HepG2 (cell line): ENCODE results near the gene IVD. TPM values are rescaled to one million over a fixed set of nuclear protein-coding genes. Genes with fewer than 3 reads are reported as not detected.

ENCODE experiments used
- ASH2L ChIP-seq: fragments of 300-600, 200-600 bp; sonication (generic); IDR thresholded peaks from 2 replicates; pipeline ENCODE4 v1.7.0; 2017; ENCODE audit warnings: low read depth, mild to moderate bottlenecking, moderate library complexity, mixed read lengths, low read length; ENCODE audit not compliant: insufficient read length
- ATF3 ChIP-seq: sonication (generic); formaldehyde crosslinking; IDR thresholded peaks from 2 replicates; pipeline ENCODE4 v1.4.0; 2020; ENCODE audit warnings: missing genetic modification reagents
- HINFP ChIP-seq: sonication (generic); formaldehyde crosslinking; IDR thresholded peaks from 2 replicates; pipeline ENCODE4 v1.4.0; 2020; ENCODE audit warnings: low read depth, mild to moderate bottlenecking, missing genetic modification reagents
- MBNL3 ChIP-seq: fragments of 250-450 bp; sonication (Bioruptor Pico); conservative IDR thresholded peaks from 2 replicates; pipeline ENCODE4 v1.8.0; 2022; ENCODE audit warnings: mild to moderate bottlenecking, inconsistent platforms
- MED13 ChIP-seq: sonication (generic); formaldehyde crosslinking; IDR thresholded peaks from 2 replicates; pipeline ENCODE4 v1.5.0; 2020; ENCODE audit warnings: missing genetic modification reagents
- NFATC3 ChIP-seq: sonication (generic); formaldehyde crosslinking; IDR thresholded peaks from 2 replicates; pipeline ENCODE4 v1.5.1; 2020; ENCODE audit warnings: mild to moderate bottlenecking, missing genetic modification reagents
- NFRKB ChIP-seq: fragments of 450-650 bp; IDR thresholded peaks from 2 replicates; pipeline ENCODE4 v1.6.1; 2017
- ONECUT2 ChIP-seq: sonication (generic); formaldehyde crosslinking; IDR thresholded peaks from 2 replicates; pipeline ENCODE4 v1.4.0; 2020; ENCODE audit warnings: missing genetic modification reagents
- REXO4 ChIP-seq: sonication (generic); formaldehyde crosslinking; IDR thresholded peaks from 2 replicates; pipeline ENCODE4 v1.8.0; 2022; ENCODE audit warnings: missing genetic modification reagents, mild to moderate bottlenecking, borderline replicate concordance
- RFX3 ChIP-seq: IDR thresholded peaks from 2 replicates; pipeline ENCODE4 v1.6.1; 2016; ENCODE audit warnings: missing biosample characterization, missing genetic modification reagents
- ZBTB42 ChIP-seq: sonication (generic); formaldehyde crosslinking; IDR thresholded peaks from 2 replicates; pipeline ENCODE4 v1.5.0; 2020; ENCODE audit warnings: mild to moderate bottlenecking, missing genetic modification reagents
- ZNF124 ChIP-seq: sonication (generic); formaldehyde crosslinking; IDR thresholded peaks from 2 replicates; pipeline ENCODE4 v1.4.0; 2020; ENCODE audit warnings: missing genetic modification reagents
- ZNF737 ChIP-seq: sonication (generic); formaldehyde crosslinking; IDR thresholded peaks from 2 replicates; pipeline ENCODE4 v1.5.0; 2020; ENCODE audit warnings: missing genetic modification reagents, mild to moderate bottlenecking, borderline replicate concordance
- ZNF780A ChIP-seq: sonication (generic); formaldehyde crosslinking; IDR thresholded peaks from 2 replicates; pipeline ENCODE4 v1.8.0; 2022; ENCODE audit warnings: mild to moderate bottlenecking, missing genetic modification reagents, moderate library complexity
- ZSCAN20 ChIP-seq: sonication (generic); formaldehyde crosslinking; IDR thresholded peaks from 2 replicates; pipeline ENCODE4 v1.4.0; 2020; ENCODE audit warnings: missing genetic modification reagents, mild to moderate bottlenecking, borderline replicate concordance
- polyA plus RNA-seq, 8 experiments: library from polyadenylated mRNA; depleted of rRNA in 3 of 8; stranded (reverse) in 7 of 8; unstranded in 1 of 8; fragments of >200 nt; fragmentation: Illumina TruSeq in 4 of 8; extraction: Trizol in 4 of 8; gene quantifications; 2 replicates each; pipeline versions ENCODE4 v1.2.1 to v1.2.3, GENCODE V29; 2011 to 2016; ENCODE audit warnings: low read depth in 4 of 8, missing spikeins in 1 of 8, mixed read lengths in 1 of 8; ENCODE audit not compliant: insufficient read depth in 1 of 8
- total RNA-seq, 5 experiments: library from RNA; depleted of rRNA; stranded (reverse); fragments of >200 nt; fragmentation: Illumina TruSeq; extraction: Trizol; gene quantifications; 2 replicates each; pipeline ENCODE4 v1.2.3, GENCODE V29; 2016; ENCODE audit warnings: low read depth in 1 of 5
- TF ChIP-seq, protein P1 (sequence below): sonication (generic); formaldehyde crosslinking; IDR thresholded peaks from 2 replicates; pipeline ENCODE4 v1.4.0; 2020; ENCODE audit warnings: missing genetic modification reagents, borderline replicate concordance
- TF ChIP-seq, protein P2 (sequence below): sonication (generic); formaldehyde crosslinking; IDR thresholded peaks from 2 replicates; pipeline ENCODE4 v1.5.0; 2020; ENCODE audit warnings: mild to moderate bottlenecking, missing genetic modification reagents
- TF ChIP-seq, protein P3 (sequence below): IDR thresholded peaks from 2 replicates; pipeline ENCODE4 v1.6.1; 2016; ENCODE audit warnings: low read depth

Gene IVD
- total and polyA plus RNA-seq, 2 of the 13 experiments (the other 11 are each of a cell fraction or from before 2014, with no cell fraction given), result 48.0 to 53.9 TPM

GRCh38 chr15:40367686-40368611 is 37.6 kb upstream of the IVD start (continued):
- TF ChIP-seq, protein P1, sequence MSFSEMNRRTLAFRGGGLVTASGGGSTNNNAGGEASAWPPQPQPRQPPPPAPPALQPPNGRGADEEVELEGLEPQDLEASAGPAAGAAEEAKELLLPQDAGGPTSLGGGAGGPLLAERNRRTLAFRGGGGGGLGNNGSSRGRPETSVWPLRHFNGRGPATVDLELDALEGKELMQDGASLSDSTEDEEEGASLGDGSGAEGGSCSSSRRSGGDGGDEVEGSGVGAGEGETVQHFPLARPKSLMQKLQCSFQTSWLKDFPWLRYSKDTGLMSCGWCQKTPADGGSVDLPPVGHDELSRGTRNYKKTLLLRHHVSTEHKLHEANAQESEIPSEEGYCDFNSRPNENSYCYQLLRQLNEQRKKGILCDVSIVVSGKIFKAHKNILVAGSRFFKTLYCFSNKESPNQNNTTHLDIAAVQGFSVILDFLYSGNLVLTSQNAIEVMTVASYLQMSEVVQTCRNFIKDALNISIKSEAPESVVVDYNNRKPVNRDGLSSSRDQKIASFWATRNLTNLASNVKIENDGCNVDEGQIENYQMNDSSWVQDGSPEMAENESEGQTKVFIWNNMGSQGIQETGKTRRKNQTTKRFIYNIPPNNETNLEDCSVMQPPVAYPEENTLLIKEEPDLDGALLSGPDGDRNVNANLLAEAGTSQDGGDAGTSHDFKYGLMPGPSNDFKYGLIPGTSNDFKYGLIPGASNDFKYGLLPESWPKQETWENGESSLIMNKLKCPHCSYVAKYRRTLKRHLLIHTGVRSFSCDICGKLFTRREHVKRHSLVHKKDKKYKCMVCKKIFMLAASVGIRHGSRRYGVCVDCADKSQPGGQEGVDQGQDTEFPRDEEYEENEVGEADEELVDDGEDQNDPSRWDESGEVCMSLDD (CRISPR knock-in tag), result peak; percentile 88
- peak; percentile 88; the same call in 1 of the 2 replicates for TF ChIP-seq ZNF124
- TF ChIP-seq HINFP (CRISPR knock-in tag), result peak; percentile 80
- TF ChIP-seq ONECUT2 (CRISPR knock-in tag), result peak; percentile 70
- TF ChIP-seq ZNF737 (CRISPR knock-in tag), result peak; percentile 81; the same call in 1 of the 2 replicates
- TF ChIP-seq, protein P2, sequence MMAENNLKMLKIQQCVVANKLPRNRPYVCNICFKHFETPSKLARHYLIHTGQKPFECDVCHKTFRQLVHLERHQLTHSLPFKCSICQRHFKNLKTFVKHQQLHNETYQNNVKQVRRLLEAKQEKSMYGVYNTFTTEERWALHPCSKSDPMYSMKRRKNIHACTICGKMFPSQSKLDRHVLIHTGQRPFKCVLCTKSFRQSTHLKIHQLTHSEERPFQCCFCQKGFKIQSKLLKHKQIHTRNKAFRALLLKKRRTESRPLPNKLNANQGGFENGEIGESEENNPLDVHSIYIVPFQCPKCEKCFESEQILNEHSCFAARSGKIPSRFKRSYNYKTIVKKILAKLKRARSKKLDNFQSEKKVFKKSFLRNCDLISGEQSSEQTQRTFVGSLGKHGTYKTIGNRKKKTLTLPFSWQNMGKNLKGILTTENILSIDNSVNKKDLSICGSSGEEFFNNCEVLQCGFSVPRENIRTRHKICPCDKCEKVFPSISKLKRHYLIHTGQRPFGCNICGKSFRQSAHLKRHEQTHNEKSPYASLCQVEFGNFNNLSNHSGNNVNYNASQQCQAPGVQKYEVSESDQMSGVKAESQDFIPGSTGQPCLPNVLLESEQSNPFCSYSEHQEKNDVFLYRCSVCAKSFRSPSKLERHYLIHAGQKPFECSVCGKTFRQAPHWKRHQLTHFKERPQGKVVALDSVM (CRISPR knock-in tag), result peak; percentile 43; the same call in 1 of the 2 replicates
- no peak for TF ChIP-seq NFRKB
- peak; percentile 97 for TF ChIP-seq ZSCAN20 (CRISPR knock-in tag)
- peak; percentile 98 for TF ChIP-seq ZBTB42 (CRISPR knock-in tag)
- TF ChIP-seq ASH2L, result no peak
- peak; percentile 59; the same call in 1 of the 2 replicates for TF ChIP-seq ATF3 (CRISPR knock-in tag)
- no peak for TF ChIP-seq MBNL3 (CRISPR knock-in tag)
- TF ChIP-seq ZNF780A (CRISPR knock-in tag), result peak; percentile 92; the same call in 1 of the 2 replicates
- TF ChIP-seq MED13 (CRISPR knock-in tag), result peak; percentile 85; the same call in 1 of the 2 replicates
- TF ChIP-seq NFATC3 (CRISPR knock-in tag), result peak; percentile 89; the same call in 1 of the 2 replicates
- TF ChIP-seq RFX3 (CRISPR knock-in tag), result no peak
- TF ChIP-seq REXO4 (CRISPR knock-in tag), result peak; percentile 97
- TF ChIP-seq, protein P3, sequence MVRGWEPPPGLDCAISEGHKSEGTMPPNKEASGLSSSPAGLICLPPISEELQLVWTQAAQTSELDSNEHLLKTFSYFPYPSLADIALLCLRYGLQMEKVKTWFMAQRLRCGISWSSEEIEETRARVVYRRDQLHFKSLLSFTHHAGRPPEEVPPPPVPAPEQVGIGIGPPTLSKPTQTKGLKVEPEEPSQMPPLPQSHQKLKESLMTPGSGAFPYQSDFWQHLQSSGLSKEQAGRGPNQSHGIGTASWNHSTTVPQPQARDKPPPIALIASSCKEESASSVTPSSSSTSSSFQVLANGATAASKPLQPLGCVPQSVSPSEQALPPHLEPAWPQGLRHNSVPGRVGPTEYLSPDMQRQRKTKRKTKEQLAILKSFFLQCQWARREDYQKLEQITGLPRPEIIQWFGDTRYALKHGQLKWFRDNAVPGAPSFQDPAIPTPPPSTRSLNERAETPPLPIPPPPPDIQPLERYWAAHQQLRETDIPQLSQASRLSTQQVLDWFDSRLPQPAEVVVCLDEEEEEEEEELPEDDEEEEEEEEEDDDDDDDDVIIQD, result no peak
